NCI-H2171 (cell line): ENCODE data around the gene RBMS2.
"Not testable (repeated sequence)": the region's sequence is repeated elsewhere in the genome, so short reads cannot be mapped to it uniquely, and the experiment has no call there.

Experiments
- DNase-seq: peaks from one replicate; lab custom pipeline; 2025; lab: John Stamatoyannopoulos, UW

The RBMS2 gene, protein sequence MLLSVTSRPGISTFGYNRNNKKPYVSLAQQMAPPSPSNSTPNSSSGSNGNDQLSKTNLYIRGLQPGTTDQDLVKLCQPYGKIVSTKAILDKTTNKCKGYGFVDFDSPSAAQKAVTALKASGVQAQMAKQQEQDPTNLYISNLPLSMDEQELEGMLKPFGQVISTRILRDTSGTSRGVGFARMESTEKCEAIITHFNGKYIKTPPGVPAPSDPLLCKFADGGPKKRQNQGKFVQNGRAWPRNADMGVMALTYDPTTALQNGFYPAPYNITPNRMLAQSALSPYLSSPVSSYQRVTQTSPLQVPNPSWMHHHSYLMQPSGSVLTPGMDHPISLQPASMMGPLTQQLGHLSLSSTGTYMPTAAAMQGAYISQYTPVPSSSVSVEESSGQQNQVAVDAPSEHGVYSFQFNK

GRCh38 chr12:56521590-56522371 lies at the start of gene RBMS2:
RBMS2 (plus strand) TSS chr12:56521820; CDS start chr12:56522024, 204 bp downstream.
- DNase-seq, result peak; percentile 11

DNA sequence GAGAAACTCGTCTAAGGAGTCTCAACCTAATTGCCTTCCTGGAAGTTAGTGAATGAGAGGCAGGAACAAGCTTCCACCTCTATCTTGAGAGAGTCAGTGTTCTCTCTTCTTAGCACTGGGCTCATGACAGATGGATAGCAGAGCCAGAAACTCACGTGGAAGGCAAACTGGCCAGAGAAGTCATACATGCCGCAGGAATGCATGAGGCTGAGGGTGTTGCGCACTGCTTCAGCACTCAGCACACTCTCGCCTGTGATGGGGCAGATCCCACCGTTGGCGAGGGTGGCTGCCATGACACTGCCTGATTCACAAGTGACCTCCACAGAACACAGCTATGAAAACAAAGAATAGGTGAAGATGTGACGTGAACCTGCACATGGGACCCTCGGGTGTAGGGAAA lies 47.2 kb upstream of the RBMS2 start:
- no peak for DNase-seq

- DNase-seq, result no peak
Measured at GRCh38 chr12:56476143-56476542, 45.5 kb upstream of the RBMS2 start.

- no peak for DNase-seq
Measured at GRCh38 chr12:56476972-56477432, 44.6 kb upstream of the RBMS2 start.

- no peak for DNase-seq
Measured at GRCh38 chr12:56477521-56478225, 43.9 kb upstream of the RBMS2 start.

GRCh38 chr12:56479625-56480024 lies 42.0 kb upstream of the RBMS2 start:
- no peak for DNase-seq

DNA sequence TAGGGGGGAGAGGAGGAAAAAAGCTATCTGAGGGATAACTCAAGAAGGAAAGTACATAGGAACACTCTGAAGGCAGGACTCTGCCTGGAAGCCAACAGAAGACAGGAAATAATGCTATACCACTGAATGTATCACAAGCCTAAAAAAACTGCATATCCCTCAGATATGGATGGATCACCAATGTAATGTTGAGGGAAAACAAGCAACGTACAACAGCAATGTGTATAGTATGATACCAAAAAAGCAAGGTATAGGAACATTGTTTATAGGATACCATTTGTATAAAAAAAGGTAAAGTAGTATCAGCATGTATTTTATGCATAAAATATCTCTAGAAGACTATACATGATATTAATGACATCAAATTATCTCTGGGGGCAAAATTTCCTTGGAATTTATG lies 37.1 kb upstream of the RBMS2 start:
- DNase-seq, result no peak

DNA sequence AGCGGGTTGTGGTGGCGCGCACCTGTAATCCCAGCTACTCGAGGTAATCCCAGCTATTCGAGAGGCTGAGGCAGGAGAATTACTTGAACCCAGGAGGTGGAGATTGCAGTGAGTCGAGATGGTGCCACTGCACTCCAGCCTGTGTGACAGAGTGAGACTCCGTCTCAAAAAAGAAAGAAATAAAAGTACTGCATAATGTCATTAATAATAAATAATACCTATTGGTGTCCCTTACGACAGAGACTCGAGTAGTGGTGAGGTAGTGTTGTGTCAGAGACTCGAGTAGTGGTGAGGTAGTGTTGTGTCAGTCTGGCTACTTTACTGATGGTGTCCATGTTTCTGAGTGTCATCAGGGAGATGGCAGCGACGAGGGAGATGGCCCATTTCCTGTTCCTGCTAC lies 34.9 kb upstream of the RBMS2 start:
- DNase-seq, result no peak

GRCh38 chr12:56487448-56488040 lies 34.1 kb upstream of the RBMS2 start:
- DNase-seq, result peak; percentile 64

- peak; percentile 83 for DNase-seq
Measured at GRCh38 chr12:56488041-56488955, 33.3 kb upstream of the RBMS2 start, which contains the start of gene GLS2. GLS2 (minus strand) TSS chr12:56488161; CDS start chr12:56488118, 43 bp downstream.

DNA sequence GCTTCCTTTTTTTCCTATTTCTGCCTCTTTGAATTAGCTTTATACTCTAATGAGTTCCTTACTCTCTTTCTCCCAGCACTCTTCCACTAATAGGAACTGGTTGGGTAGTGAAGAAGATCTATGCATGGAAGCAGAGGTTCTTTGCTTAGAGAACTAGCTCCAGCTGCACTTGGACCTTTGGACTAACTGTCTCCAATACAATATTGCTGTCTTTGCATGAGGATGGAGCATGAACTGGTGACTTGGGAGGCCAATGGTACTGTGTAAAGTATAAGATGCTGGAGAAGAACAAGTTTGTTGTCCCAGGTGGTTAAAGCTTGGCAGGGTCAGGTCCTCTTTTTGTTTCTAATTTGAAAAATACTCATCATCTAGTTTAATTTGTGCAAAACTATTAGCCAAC lies 31.3 kb upstream of the RBMS2 start:
- DNase-seq, result no peak

GRCh38 chr12:56493409-56494105 lies 28.1 kb upstream of the RBMS2 start:
- DNase-seq, result not testable (repeated sequence)

GRCh38 chr12:56494106-56494415 lies 27.6 kb upstream of the RBMS2 start:
- DNase-seq, result not testable (repeated sequence)

DNA sequence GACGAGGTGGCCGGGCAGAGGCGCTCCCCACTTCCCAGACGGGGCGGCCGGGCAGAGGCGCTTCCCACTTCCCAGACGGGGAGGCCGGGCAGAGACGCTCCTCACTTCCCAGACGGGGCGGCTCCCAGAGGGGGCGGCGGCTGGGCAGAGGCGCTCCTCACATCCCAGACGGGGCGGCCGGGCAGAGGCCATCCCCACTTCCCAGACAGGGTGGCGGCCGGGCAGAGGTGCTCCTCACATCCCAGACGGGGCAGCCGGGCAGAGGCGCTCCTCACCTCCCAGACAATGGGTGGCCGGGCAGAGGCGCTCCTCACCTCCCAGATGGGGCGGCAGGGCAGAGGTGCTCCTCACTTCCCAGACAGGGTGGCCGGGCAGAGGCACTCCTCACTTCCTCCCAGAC lies 27.1 kb upstream of the RBMS2 start:
- DNase-seq, result not testable (repeated sequence)

GRCh38 chr12:56496704-56497103 lies 24.9 kb upstream of the RBMS2 start:
- DNase-seq, result not testable (repeated sequence)

- DNase-seq, result not testable (repeated sequence)
Measured at GRCh38 chr12:56498126-56498902, 23.3 kb upstream of the RBMS2 start.

DNA sequence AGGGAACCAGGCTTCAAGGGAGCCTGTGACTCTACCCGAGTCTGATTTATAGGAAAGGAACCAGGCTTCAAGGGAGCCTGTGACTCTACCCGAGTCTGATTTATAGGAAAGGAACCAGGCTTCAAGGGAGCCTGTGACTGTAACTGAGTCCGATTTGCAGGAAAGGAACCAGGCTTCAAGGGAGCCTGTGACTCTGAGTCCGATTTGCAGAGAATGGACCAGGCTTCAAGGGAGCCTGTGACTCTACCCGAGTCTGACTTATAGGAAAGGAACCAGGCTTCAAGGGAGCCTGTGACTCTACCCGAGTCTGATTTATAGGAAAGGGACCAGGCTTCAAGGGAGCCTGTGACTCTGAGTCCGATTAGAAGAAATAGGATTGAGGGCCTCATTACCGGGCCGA lies 22.2 kb upstream of the RBMS2 start:
- not testable (repeated sequence) for DNase-seq

- DNase-seq, result not testable (repeated sequence)
Measured at GRCh38 chr12:56499879-56500278, 21.7 kb upstream of the RBMS2 start.

DNA sequence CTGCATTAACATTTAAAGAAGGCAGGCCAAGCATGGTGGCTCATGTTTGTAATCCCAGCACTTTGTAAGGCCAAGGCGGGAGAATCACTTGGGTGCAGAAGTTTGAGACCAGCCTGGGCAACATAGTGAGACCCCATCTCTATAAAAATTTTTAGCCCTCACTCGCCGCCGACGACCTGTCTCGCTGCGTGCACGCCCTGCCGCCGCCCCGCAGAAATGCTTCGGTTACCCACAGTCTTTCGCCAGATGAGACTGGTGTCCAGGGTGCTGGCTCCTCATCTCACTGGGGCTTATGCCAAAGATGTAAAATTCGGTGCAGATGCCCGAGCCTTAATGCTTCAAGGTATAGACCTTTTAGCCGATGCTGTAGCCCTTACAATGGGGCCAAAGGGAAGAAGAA lies 10.8 kb upstream of the RBMS2 start:
- no peak for DNase-seq

- not testable (repeated sequence) for DNase-seq
Measured at GRCh38 chr12:56514014-56514318, 7.7 kb upstream of the RBMS2 start.
